OCI-LY7 (cell line): Measurements from ENCODE around the gene CDK7. TPM values are rescaled to one million over a fixed set of nuclear protein-coding genes. Genes with fewer than 3 reads are reported as not detected.

Experiments used
- BruUV-seq: library from RNA; stranded (reverse); fragments of 400-500 nt; replicated peaks from 2 replicates; lab custom pipeline; 2021; lab: Mats Ljungman, UMichigan
- CTCF ChIA-PET: fragments of 300-600 bp; sonication (Branson Sonifier 250); formaldehyde crosslinking; loops from one replicate; lab custom pipeline; 2022; ENCODE audit warnings: antibody characterized with exemption; ENCODE audit not compliant: unreplicated experiment; lab: Charles Lee
- POLR2A ChIA-PET: fragments of 300-600 bp; sonication (Branson Sonifier 250); formaldehyde crosslinking; loops from one replicate; lab custom pipeline; 2022; ENCODE audit warnings: antibody characterized with exemption; lab: Charles Lee
- DNase-seq: peaks from one replicate; pipeline ENCODE4 v3.0.0-alpha.2; 2015; ENCODE audit warnings: low spot score
- H2AFZ ChIP-seq: fragments of 200-600 bp; sonication (generic), shearing (Covaris generic); 2 replicates; pipeline ENCODE4 v1.6.1; 2014; ENCODE audit warnings: mild to moderate bottlenecking, antibody characterized with exemption, low read length, moderate library complexity
- H3K27ac ChIP-seq: fragments of 200-600 bp; sonication (generic); 2 replicates; pipeline ENCODE4 v1.5.1; 2014; ENCODE audit warnings: mixed run types, low read depth, mild to moderate bottlenecking, moderate library complexity, low read length, inconsistent platforms; ENCODE audit not compliant: poor library complexity, severe bottlenecking
- H3K36me3 ChIP-seq: fragments of 200-600 bp; sonication (generic); 2 replicates; pipeline ENCODE4 v1.6.1; 2014; ENCODE audit warnings: mild to moderate bottlenecking, antibody characterized with exemption, low read length, moderate library complexity, mixed read lengths; ENCODE audit not compliant: insufficient read depth
- H3K4me1 ChIP-seq: fragments of 200-600 bp; sonication (generic); 2 replicates; pipeline ENCODE4 v1.5.1; 2014; ENCODE audit warnings: mild to moderate bottlenecking, low read length; ENCODE audit not compliant: insufficient read depth, poor library complexity, severe bottlenecking
- H3K4me2 ChIP-seq: fragments of 200-600 bp; sonication (generic); 2 replicates; pipeline ENCODE4 v1.6.1; 2014; ENCODE audit warnings: mild to moderate bottlenecking, low read length
- H3K4me3 ChIP-seq: fragments of 200-600 bp; sonication (generic); 2 replicates; pipeline ENCODE4 v1.5.1; 2014; ENCODE audit warnings: mild to moderate bottlenecking, low read depth, low read length; ENCODE audit not compliant: poor library complexity, severe bottlenecking
- H3K79me2 ChIP-seq: fragments of 200-600 bp; sonication (generic); 2 replicates; pipeline ENCODE4 v1.6.1; 2016; ENCODE audit warnings: low read depth, mild to moderate bottlenecking, low read length, moderate library complexity, mixed read lengths; ENCODE audit not compliant: insufficient read depth
- H3K9me2 ChIP-seq: fragments of 200-600 bp; sonication (generic); 2 replicates; pipeline ENCODE4 v1.6.1; 2016; ENCODE audit warnings: mild to moderate bottlenecking, low read length, mixed read lengths; ENCODE audit not compliant: insufficient read depth
- H3K9me3 ChIP-seq: fragments of 200-600 bp; sonication (generic); 2 replicates; pipeline ENCODE4 v1.6.1; 2014; ENCODE audit warnings: mild to moderate bottlenecking, mixed run types, low read length, mixed read lengths
- H4K20me1 ChIP-seq: fragments of 200-600 bp; sonication (generic); 2 replicates; pipeline ENCODE4 v1.6.1; 2014; ENCODE audit warnings: mild to moderate bottlenecking, antibody characterized with exemption, low read length, moderate library complexity, mixed read lengths; ENCODE audit not compliant: insufficient read depth
- EZH2phosphoT487 ChIP-seq: fragments of 200-600 bp; sonication (generic); IDR thresholded peaks from 2 replicates; pipeline ENCODE4 v1.6.1; 2018; ENCODE audit warnings: low read depth, borderline replicate concordance, mild to moderate bottlenecking, mixed run types, antibody characterized with exemption, low read length, moderate library complexity, mixed read lengths
- intact Hi-C: fragments of 100-400 bp; cut with micrococcal nuclease; formaldehyde crosslinking; loops from one replicate; pipeline ENCODE4 v1.10.0; 2022; ENCODE audit not compliant: unreplicated experiment
- total RNA-seq, 2 experiments: library from RNA; depleted of rRNA in 1 of 2; stranded (reverse); fragments of >200 nt in 1 of 2; shearing (Covaris generic) in 1 of 2; gene quantifications; 2 replicates each; pipeline ENCODE4 v1.2.3, GENCODE V29; 2014 to 2022
- TF ChIP-seq, protein P1 (sequence below): fragments of 200-600 bp; sonication (generic); conservative IDR thresholded peaks from 2 replicates; pipeline ENCODE4 v1.5.1; 2014; ENCODE audit warnings: mild to moderate bottlenecking, antibody characterized with exemption, low read length, moderate library complexity, mixed read lengths

CDK7 gene
- total RNA-seq, 2 experiments from 2014 or later, result 18.4 to 33.1 TPM

DNA sequence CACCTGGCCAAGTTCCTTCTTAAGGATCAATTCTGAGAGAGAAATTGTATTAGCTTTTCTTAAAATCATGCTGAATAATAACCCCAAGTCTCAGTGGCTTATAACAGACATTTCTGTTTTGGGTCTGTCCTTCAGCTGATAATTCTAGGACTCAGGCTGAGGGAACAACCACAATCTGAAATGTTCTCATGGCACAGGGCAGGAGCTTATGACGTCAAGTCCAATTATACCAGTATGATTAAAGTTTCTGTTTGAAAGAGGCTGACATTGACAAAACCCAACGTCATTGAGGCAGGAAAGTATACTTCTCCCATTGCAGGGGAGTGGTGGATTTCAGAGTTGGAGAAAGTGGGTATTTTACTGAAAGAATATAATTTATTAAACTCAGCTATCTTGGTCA lies 23.5 kb upstream of the CDK7 start:
- Histone ChIP-seq H3K9me3 (no peaks in the 10 kb centered on the region), H4K20me1 (no peaks in the 10 kb centered on the region), H3K4me1 (peaks cover 4% of the 10 kb centered on the region), H3K27ac (no peak overlapping the region), H2AFZ (no peak overlapping the region), H3K4me2 (no peak overlapping the region), H3K79me2 (no peaks in the 10 kb centered on the region), H3K36me3 (peaks cover 63% of the 10 kb centered on the region), H3K9me2 (no peaks in the 10 kb centered on the region), H3K4me3 (no peak overlapping the region)
- no peak for DNase-seq
- CTCF ChIA-PET, result no interaction called here
- TF ChIP-seq EZH2phosphoT487, result no peak
- TF ChIP-seq, protein P1, sequence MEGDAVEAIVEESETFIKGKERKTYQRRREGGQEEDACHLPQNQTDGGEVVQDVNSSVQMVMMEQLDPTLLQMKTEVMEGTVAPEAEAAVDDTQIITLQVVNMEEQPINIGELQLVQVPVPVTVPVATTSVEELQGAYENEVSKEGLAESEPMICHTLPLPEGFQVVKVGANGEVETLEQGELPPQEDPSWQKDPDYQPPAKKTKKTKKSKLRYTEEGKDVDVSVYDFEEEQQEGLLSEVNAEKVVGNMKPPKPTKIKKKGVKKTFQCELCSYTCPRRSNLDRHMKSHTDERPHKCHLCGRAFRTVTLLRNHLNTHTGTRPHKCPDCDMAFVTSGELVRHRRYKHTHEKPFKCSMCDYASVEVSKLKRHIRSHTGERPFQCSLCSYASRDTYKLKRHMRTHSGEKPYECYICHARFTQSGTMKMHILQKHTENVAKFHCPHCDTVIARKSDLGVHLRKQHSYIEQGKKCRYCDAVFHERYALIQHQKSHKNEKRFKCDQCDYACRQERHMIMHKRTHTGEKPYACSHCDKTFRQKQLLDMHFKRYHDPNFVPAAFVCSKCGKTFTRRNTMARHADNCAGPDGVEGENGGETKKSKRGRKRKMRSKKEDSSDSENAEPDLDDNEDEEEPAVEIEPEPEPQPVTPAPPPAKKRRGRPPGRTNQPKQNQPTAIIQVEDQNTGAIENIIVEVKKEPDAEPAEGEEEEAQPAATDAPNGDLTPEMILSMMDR, result no peak
- POLR2A ChIA-PET, result interaction anchor here (0.7 to 1.3 kb wide), 4 partner anchors 9 to 21 kb away, joined by 3 to 4 read pairs (median 4); partner anchors contain the start of gene CENPH
- intact Hi-C loops, result no loop called here
- BruUV-seq, result no TSS peak

DNA sequence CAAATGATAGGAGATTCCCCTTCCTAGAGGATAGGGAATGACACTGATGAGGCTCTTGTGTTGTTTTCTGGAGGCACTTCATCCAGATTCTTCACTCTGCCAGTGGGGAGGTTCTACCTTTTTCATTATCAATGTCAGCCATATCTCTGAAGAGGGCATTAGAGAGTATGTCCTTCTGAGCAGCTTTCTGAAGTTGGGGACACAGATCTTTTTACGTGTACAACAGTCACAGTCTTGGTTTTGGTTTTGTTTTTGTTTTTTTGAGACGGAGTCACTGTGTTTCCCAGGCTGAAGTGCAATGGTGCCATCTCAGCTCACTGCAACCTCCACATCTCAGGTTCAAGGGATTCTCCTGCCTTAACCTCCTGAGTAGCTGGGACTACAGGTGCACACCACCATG lies 22.7 kb upstream of the CDK7 start:
- TF ChIP-seq, protein P1, result no peak
- no peak for TF ChIP-seq EZH2phosphoT487
- POLR2A ChIA-PET, result interaction anchor here (0.9 to 1.0 kb wide), 3 partner anchors 8 to 26 kb away, joined by 3 read pairs; no protein-coding TSS in a partner anchor
- peaks cover 56% of the 10 kb centered on the region for H3K36me3 ChIP-seq
- no peak overlapping the region for H3K4me3 ChIP-seq
- no peaks in the 10 kb centered on the region for H4K20me1 ChIP-seq
- intact Hi-C loops, result no loop called here
- no TSS peak for BruUV-seq
- no peak overlapping the region for H3K4me2 ChIP-seq
- no peak overlapping the region for H2AFZ ChIP-seq
- no peaks in the 10 kb centered on the region for H3K79me2 ChIP-seq
- peaks cover 12% of the 10 kb centered on the region for H3K4me1 ChIP-seq
- H3K27ac ChIP-seq, result no peak overlapping the region
- DNase-seq, result no peak
- H3K9me2 ChIP-seq, result no peaks in the 10 kb centered on the region
- H3K9me3 ChIP-seq, result no peaks in the 10 kb centered on the region
- CTCF ChIA-PET, result interaction anchor here (0.7 kb wide), 1 partner anchor 170 kb away, joined by 3 read pairs; no protein-coding TSS in a partner anchor

DNA sequence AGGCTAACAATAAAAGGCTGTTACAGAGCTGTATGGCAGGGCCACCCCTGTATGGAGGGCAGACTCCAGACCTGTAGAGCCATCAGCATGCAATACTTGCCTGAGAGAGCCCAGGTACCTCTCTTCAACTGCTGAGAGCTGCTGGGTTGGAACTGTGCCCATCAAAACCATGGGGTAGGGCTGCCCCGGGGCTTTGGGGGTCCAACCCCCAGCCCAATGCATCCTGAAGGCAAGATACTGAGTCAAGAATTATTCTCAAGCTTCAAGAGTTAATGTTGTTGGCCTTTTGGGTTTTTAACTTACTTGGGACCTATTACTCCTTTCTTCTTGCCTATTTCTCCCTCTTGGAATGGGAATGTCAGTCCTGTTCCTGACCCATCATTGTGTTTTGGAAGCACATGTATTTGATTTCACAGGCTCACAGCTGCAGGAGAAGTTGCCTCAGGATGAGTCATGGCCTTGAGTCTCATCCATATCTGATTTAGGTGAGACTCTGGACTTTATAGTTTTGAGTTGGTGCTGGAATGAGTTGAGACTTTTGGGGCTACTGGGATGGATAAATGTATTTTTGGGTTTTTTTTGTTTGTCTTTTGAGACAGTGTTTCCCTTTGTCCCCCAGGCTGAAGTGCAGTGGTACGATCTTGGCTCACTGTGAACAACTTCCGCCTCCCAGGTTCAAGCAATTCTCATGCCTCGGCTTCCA lies 21.0 kb upstream of the CDK7 start:
- no peak overlapping the region for H3K27ac ChIP-seq
- no TSS peak for BruUV-seq
- POLR2A ChIA-PET, result interaction anchor here (0.6 to 1.6 kb wide), 3 partner anchors 12 to 43 kb away, joined by 3 to 5 read pairs (median 3); no protein-coding TSS in a partner anchor
- H3K79me2 ChIP-seq, result peaks cover 6% of the 10 kb centered on the region
- no peak overlapping the region for H3K4me2 ChIP-seq
- intact Hi-C loops, result no loop called here
- H3K4me3 ChIP-seq, result no peak overlapping the region
- no peaks in the 10 kb centered on the region for H4K20me1 ChIP-seq
- DNase-seq, result no peak
- CTCF ChIA-PET, result no interaction called here
- H2AFZ ChIP-seq, result no peak overlapping the region
- H3K4me1 ChIP-seq, result peaks cover 16% of the 10 kb centered on the region
- no peaks in the 10 kb centered on the region for H3K9me3 ChIP-seq
- peaks cover 49% of the 10 kb centered on the region for H3K36me3 ChIP-seq
- no peaks in the 10 kb centered on the region for H3K9me2 ChIP-seq
- TF ChIP-seq EZH2phosphoT487, result no peak
- TF ChIP-seq, protein P1, result no peak
